HG03521 (cell line): ENCODE data around the gene EDNRA.

Source experiments
- ATAC-seq: cut with Tn5 transposase; IDR thresholded peaks from one replicate; pipeline ENCODE4 v1.9.1; 2021; ENCODE audit warnings: mild to moderate bottlenecking, moderate library complexity; ENCODE audit not compliant: unreplicated experiment

EDNRA gene

DNA sequence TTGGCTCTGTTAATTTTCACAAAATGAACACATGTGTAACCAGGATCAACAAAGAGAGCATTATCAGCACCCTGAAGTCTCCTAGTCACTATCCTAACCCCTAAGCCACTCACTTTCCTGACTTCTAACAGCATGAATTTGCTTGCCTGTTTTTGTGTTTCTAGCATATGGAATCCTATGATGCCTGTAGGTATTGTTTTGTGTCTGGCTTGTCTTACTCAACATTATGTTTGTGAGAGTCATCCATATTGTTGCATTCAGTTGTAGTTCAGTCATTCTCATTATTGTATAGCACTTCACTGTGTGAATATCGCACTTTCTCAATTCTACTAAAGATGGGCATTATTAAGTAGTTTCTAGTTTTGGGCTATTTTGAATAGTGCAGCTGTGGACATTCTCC, 15.6 kb downstream of the EDNRA start:
- no peak for ATAC-seq

DNA sequence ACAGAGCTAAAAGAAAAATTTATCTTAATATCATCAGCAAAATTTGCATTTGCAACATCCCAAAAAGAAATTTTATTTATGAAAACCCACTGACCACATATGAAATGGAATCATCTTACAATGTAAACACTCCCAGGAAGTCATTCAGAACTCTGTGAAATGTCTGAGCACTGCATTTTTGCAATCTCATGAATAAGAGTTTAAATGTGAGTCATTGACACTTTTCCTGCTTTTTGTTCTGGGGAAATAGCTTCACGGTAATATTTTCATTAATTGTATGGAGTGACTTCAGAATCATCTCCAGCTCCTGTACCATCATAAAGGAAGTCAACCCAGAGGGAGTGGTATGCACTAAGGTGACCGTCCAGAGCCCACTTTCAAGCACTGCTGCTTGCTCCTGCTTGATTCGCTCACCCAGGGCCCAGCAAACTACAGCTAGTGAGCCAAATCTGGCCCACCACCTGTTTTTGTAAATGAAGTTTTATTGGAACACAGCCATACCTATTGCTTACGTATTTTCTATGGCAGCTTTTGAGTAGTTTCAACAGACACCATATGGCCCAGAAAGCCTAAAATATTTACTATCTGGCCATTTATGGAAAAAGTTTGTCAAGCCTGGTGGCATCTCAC, 17.2 kb downstream of the EDNRA start:
- ATAC-seq, result no peak

DNA sequence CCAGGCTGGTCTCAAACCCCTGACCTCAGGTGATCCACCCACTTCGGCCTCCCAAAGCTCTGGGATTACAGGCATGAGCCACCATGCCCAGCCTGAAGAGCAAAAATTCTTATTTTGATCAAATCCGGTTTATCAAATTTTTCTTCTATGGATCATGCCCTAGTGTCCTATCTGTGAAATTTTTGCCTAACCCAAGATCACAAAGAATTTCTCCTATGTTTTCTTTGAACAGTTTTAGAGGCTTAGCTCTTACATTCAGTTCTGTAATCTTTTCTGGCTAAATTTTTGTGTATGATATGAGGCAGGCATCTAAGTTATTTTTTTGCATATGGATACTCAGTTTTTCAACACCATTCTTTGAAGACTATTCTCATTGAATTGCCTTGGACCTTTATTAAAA, 27.4 kb downstream of the EDNRA start:
- no peak for ATAC-seq

DNA sequence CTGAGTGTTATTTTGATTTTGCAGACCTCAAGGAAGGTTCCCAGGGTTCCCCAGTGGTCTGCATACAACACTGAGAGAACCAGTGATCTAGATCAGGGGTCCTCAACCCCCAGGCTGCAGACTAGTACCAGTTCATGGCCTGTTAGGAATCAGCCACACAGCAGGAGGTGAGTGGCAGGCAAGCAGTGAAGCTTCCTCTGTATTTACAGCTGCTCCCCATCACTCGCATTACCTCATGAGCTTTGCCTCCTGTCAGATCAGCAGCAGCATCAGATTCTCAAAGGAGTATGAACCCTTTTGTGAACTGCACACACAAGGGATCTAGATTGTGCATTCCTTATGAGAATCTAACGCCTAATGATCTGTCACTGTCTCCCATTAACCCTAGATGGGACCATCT, 28.5 kb downstream of the EDNRA start:
- no peak for ATAC-seq

DNA sequence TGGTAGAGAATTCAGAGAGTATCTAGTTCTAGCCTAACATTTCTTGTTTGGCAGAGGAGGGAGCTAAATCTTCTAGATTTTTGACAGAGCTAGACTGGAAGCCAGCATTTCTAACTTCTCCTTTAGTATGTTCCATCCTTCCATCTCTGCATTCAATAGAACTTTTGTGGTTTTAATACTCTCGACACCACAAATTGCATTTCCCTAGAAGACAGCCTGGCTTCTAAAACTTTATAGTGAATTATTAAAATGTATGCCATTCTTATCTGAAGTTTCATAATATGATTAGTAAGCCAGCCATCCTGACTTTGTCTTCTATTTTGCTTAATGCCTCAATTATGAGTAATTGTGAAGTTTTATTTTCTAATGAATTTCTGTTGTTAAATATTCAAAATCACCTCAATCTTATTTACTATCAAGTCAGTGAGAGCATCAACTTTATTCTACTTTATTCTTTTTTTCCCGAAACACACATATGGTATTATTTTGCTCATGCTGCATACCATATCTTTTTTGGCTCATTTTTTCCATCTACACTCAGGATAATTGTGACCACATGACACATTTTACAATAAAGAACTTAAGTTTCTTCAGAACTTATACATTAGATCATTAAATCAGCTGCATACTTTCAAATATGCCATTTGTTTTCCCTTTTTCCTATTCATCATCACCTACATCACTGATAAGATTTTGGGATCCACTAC, 30.2 kb downstream of the EDNRA start:
- no peak for ATAC-seq

DNA sequence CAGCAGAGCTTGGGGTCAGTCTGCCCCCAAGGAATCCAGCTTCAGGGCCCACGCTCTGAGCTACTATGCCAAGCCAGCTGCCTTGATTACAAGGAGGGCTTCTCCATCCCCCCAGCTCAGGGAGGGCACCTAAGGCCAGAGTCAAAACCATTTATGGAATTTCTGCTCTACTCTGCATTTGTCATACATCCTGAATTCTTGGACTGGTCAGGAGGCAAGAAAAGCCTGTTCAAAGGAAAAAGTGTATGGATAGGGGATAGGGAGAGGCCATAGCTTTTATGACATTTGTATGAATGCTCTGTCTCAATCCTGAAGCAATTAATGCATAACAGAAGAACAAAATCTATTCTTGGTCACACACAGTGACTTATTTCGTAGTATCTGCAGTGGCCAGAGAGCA, 32.2 kb downstream of the EDNRA start:
- ATAC-seq, result no peak

DNA sequence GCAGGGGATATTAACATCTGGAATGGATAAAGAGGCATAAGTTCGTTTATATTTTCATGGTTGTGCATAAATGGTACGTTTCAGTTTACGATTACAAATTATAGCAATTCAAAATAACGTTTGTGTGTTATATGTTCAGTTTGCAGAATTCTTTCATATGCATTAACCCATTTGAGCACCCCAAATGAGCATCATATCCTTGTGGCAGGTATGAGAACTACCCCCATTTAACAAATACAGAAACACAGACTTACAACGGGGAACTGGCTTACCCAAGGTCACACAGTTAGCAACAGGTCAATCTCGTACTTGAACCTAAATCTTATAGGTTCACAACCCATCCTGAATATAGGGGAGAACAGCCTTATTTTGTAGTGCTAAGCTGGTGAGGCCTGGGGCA, 33.1 kb downstream of the EDNRA start:
- no peak for ATAC-seq

DNA sequence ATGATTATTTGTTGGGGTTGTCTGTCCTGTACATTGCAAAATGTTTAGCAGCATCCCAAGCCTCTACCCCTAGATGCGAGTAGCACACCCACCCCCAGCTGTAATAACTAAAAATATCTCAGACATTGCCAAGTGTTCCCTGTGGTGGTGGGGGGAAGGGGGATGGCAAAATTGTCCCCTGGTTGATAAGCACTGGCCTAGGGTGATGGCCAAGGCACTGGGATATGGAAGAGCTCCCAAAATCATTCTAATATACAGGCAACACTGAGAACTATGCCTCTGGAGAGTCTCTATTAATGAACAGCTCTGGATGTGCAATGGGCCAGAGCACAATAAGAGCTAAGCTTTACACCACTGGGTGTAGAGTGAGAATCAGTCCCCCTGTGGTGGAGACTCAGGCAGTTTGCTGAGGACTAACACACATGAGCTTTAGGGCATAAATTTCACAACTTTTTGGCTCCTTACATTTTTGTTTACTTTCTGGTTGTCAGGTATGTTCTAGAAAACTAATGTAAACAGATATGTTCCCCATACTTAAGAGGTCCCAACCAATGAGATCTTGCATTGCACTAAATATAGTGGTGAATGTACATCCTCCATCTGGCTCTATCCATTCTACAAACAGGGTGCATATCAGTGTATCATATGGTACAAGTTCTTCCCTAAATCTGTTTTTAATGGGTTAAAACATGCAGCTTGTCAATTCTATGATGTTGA, 34.5 kb downstream of the EDNRA start:
- no peak for ATAC-seq

DNA sequence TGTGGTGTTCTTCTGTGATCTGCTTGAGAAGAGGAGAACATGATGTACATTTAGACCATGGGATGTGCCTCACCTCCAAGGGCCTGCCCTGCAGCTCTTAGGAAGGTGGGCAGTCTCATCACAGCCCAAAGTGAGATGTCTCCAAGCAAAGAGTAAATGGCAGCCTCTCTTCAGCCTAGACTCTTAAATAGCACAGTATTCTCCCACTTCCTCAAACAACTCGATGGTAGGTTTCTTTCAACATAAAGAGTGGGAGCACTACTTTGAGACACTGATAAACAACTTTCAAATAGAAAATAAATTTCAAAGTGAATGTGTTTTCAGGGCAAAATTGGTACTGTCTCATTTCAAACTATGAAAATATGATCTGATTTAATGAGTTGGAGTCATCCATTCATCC, 35.2 kb downstream of the EDNRA start:
- no peak for ATAC-seq

DNA sequence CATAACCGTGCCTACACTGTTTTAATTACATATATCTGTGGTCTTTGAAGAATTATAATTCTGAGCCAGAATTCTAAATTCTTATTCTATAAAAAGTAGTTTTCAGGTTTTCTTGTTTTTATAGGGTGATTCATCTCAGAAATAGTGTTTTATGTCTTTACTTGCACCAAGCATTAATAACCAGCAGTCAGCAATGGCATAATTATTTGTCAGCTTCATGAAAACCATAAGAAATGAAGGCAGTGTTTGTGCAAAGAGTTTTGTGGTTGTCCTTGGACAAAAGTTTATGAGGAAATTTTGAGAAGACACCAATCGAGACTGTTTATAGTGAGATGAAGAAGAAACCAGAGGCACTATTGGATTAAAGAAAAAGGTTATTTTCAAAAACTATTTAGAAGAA, 37.2 kb downstream of the EDNRA start:
- no peak for ATAC-seq

DNA sequence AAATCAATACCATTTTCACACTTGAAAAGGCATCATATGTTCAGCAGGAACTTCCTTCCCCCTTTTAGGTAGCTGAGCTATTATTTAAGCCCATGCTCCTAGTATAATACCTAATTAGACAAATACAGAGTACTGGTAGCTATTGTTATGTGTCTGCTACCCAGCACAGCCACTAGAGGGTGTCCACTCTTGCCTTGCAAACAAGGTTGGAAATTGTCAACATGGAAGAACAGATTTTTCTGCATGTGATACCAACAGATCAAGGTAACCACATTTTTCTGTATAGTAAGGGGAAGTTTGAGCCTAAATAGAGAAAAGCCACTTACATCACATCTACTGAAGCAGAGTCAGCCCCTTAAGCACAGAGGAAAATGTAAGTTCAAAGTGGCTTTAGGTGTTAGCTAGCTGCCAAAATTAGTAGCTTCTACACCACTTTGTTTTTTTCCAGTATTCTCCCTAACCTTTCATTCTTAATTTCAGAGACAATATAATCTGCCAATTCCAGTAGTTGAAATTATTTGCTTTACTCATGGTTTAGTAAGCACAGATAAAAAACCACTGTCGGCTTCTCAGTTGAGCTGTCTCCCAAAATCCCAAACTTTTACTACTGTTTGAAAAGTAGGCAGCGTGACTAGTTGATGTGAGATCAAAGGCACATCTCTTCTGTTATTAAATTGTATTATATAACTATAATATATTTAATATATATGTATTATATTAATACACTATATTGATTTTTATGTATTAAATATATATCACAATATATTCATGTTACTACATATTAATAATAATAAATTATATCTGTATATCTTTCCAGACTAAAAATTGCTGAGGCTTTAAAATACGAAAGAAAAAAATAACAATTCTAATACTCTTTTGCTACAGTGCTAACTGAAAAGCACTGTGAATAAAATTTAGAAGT, 38.2 kb downstream of the EDNRA start:
- peak; percentile 84 for ATAC-seq

DNA sequence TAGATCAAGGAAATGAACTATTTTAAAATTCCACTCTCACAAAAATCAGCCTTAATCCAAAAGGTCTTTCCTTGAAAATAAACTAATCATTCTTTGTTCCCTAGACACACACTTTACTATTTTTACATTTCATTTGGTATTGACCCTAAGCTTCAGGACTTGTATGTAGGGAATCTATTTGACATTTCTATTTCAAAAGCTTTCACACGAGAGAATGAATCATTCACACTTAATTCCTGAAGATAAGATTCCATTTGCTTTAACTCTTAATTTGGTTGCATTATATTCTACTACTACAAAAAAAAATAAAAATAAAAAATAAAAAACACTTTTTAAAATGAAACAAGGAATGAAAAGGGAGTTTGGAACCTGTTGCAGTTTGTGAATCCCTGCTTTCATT, 43.7 kb downstream of the EDNRA start:
- no peak for ATAC-seq

DNA sequence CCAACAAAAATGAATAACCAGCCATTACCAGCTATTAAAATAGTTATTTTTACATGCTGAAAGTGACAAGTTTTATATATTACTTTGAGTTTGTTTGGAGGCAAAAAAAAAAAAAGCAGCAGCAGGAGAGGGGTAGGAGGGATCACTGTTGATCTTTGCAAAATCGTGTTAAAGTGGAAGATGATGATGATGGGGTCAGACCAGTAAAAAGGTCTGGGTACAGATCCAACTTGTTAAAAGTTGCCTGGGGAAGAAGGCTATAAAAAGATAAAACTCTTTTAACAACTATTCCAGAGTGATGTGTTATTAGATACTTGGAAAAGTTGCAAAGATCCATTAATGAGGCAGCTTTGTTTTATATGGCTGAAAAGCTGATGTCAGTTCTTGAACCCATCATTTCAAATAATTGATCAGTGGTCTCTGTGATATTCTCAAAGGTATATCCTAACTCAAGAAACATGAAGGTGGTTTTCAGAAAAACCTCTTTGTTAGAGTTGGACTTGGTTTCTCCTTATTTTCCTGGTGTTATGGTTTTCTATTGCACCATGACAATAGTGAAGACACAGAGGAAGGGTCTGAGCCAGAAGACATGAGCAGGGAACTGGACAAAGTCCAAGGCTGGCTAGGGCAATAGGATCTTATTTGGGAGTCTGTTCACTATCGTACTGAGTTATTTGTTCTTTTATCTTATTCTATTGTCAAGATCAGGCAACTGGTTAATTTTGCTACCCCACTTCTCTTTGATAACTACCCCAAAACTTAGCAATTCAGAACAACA, 44.8 kb downstream of the EDNRA start:
- no peak for ATAC-seq

DNA sequence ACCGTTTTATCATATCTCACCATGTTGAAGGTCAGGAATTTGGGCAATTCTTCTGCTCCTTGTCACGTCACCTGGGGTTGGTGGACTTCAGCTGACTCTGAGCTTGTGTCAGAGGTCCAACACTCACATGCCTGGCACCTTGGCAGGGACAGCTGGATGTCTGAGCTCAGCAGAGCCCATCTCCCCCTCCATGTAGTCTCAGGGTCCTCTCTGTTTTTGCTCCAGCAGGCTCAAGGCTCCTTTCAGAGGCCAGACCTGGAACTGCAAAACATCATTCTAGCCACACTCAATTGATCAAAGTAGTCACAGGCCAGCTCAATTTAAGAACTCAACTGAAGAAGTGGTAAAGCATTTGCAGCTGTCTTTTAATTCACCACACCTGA, 45.4 kb downstream of the EDNRA start:
- no peak for ATAC-seq

DNA sequence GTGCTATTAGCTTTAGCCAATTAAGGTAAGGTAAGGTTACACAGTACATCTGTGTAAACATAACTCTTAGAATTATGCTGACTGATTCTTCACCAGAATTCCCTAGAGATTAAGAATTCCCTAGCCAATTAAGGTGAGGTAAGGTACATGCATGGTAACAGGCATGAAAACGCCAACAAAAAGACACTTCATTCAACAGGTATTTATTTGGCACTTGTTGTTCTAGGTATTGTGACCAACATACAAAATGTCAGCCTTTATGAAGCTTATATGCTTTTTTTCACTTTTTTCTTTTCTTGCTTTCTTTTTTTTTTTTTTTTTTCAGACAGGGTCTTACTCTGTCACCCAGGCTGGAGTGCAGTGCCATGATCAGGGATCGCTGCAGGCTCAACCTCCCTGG, 47.2 kb downstream of the EDNRA start:
- no peak for ATAC-seq

DNA sequence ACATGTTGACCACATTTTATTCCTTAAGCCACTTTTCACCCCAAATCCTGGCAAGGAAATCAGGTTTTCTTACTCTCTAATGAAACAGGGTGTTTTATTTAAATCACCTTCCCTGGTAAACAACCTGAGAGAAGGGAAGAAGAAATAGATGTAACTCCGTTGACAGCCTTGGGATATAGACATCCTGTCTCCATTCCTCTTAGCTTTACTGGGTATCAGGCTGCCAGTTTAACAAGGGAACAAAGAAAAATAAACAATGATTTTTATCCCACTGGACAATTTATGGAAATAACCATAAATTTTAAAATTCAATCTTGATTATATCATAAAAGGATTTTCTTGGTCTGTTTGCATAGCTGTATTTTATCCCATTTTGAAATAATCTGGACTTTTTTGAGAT, 49.2 kb downstream of the EDNRA start:
- no peak for ATAC-seq

DNA sequence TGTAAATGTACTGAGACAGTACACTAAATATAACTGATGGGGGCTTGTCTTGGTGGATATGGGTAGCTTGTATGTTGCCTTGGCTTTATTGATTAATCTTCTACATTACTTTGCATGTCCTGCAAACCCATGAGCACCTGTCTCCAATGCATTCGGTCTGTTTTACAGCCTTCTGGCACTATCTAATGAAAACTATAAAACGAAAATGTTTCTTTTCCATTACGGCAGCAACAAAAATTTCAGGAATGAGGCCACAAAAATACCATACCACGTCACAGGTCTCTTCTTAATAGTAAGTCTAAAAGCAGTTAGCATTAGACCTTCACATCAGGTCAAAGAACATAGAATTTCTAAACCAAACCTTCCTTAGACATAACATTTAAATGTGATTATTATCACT, 49.8 kb downstream of the EDNRA start:
- ATAC-seq, result no peak

DNA sequence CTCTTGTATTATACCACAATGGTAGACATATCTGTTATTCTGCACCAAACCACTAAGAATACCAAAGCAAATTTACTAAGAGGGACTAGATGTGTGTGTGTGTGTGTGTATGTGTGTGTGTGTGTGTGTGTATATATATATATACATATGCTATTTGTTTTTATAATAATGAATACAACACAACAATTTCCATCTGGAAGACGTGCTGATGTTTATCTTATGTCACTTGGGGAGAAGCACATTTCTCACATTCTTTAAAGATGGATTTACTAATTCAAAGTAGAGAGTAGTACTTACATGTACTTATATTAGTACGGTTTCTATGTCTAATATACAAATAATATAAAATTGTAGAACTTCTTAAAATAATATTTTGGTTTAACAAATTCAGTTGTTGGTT, 52.0 kb downstream of the EDNRA start:
- ATAC-seq, result no peak

DNA sequence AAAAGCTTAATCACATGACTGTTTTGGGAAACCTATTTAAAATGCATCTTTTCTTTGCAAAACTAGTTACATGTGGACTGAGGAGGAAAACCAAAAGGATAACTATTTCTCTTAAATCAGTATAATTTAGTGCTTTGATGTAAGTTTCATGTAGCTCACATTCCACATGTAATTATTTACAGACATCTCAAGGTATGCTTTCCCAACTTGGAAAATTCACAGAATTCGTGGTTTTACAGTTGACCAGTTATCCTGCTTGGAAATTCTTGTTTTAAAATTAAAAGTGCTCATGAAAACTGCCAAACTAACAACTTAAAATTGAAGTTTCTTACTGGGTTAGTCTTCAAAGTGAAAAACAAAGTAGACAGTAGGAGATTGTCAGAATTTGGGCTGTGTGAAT, 52.4 kb downstream of the EDNRA start:
- ATAC-seq, result no peak

DNA sequence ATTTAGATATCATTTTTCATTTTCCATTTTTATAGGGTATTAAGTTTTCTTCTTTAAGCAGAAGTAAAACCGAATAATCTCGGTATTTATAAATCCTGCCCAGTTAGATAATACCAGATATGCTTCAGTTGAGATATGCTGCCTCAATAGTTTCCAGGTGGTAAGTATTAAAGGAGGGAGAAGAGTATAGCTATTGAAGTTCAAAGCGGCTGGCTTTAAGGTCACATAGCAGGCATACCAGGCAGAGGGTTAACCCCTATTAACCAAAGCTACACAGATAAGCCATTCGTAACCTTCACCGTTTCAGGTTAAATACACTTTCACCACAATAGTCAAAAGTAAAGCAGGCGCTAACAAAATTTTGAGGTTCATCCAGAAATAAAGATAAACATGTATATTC, 54.2 kb downstream of the EDNRA start:
- ATAC-seq, result no peak

DNA sequence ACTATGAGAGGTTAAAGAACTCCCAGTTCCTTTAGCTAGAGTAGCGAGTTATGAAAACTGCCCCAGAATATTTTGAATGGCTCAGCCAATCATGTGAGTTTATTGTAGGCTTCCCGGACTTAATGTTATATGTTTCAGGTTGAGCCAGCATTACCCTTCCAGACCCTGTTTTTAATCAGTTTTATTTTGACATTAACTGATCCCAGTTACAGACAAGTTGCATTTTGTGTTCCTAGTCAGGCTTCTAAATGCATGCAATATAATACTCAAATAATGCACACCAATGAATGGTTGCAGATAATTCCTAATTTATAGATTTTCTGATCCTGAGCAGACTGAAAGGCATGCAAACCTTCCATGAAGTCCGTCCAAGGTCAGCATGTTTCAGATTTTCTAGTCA, 57.8 kb downstream of the EDNRA start:
- no peak for ATAC-seq
